HUES64 (cell line): ENCODE data around the gene TENM4.

ENCODE experiments used
- H3K27ac ChIP-seq: 2 replicates; pipeline ENCODE4 v1.7.0; 2013; ENCODE audit warnings: low read depth, low read length, inconsistent platforms
- H3K27me3 ChIP-seq: 2 replicates; pipeline ENCODE4 v1.6.1; 2013; ENCODE audit warnings: mild to moderate bottlenecking, low read length; ENCODE audit not compliant: insufficient read depth
- H3K36me3 ChIP-seq: 2 replicates; pipeline ENCODE4 v1.6.1; 2013; ENCODE audit warnings: mild to moderate bottlenecking, low read length; ENCODE audit not compliant: insufficient read depth
- H3K4me1 ChIP-seq: 2 replicates; pipeline ENCODE4 v1.6.1; 2013; ENCODE audit warnings: mild to moderate bottlenecking, low read length, moderate library complexity; ENCODE audit not compliant: insufficient read depth
- H3K4me3 ChIP-seq: 2 replicates; pipeline ENCODE4 v1.5.1; 2013; ENCODE audit warnings: mild to moderate bottlenecking, low read length, moderate library complexity
- H3K9ac ChIP-seq: 2 replicates; pipeline ENCODE4 v1.6.1; 2013; ENCODE audit warnings: mild to moderate bottlenecking, low read depth, low read length
- H3K9me3 ChIP-seq: 2 replicates; pipeline ENCODE4 v1.6.1; 2013; ENCODE audit warnings: low read depth, low read length; ENCODE audit not compliant: insufficient read depth
- WGBS: fragments of 150-250, 120-280 bp; methylation state at CpG from one replicate; pipeline ENCODE4 v1.1.7; 2013; ENCODE audit warnings: missing lambda C conversion rate; 5-methylcytosine and 5-hydroxymethylcytosine counted together

The TENM4 gene

GRCh38 chr11:78857688-78858087 is 583.1 kb downstream of the TENM4 start:
- Histone ChIP-seq H3K27me3 (no peaks in the 10 kb centered on the region), H3K9ac (no peak overlapping the region), H3K27ac (no peak overlapping the region), H3K36me3 (no peaks in the 10 kb centered on the region), H3K9me3 (no peaks in the 10 kb centered on the region), H3K4me3 (no peak overlapping the region), H3K4me1 (0 out of 2 replicates have a peak, but pooled peaks cover 3% of the 10 kb centered on the region)
- WGBS, result 80% methylated on average over 1 of the region's 2 CpGs

- Histone ChIP-seq H3K27ac (no peak overlapping the region), H3K4me3 (no peak overlapping the region), H3K9me3 (no peaks in the 10 kb centered on the region), H3K9ac (no peak overlapping the region), H3K4me1 (0 out of 2 replicates have a peak, but pooled peaks cover 3% of the 10 kb centered on the region), H3K27me3 (no peaks in the 10 kb centered on the region), H3K36me3 (no peaks in the 10 kb centered on the region)
- WGBS, result 91% methylated on average over 5 of the region's 5 CpGs
These were observed 584.6 kb downstream of the TENM4 start for GRCh38 chr11:78856211-78856610.

GRCh38 chr11:78855116-78855515 is 585.7 kb downstream of the TENM4 start:
- H3K36me3 ChIP-seq, result no peaks in the 10 kb centered on the region
- H3K9ac ChIP-seq, result no peak overlapping the region
- no peaks in the 10 kb centered on the region for H3K9me3 ChIP-seq
- H3K4me1 ChIP-seq, result 0 out of 2 replicates have a peak, but pooled peaks cover 3% of the 10 kb centered on the region
- no peaks in the 10 kb centered on the region for H3K27me3 ChIP-seq
- no peak overlapping the region for H3K27ac ChIP-seq
- no peak overlapping the region for H3K4me3 ChIP-seq

- Histone ChIP-seq H3K4me3 (no peak overlapping the region), H3K27me3 (no peaks in the 10 kb centered on the region), H3K9ac (no peak overlapping the region), H3K4me1 (0 out of 2 replicates have a peak, but pooled peaks cover 3% of the 10 kb centered on the region), H3K27ac (no peak overlapping the region), H3K36me3 (no peaks in the 10 kb centered on the region), H3K9me3 (no peaks in the 10 kb centered on the region)
- WGBS, result 92% methylated on average over 3 of the region's 3 CpGs
These were observed 587.3 kb downstream of the TENM4 start for GRCh38 chr11:78853521-78853920.

GRCh38 chr11:78851878-78852586 is 588.8 kb downstream of the TENM4 start:
- Histone ChIP-seq H3K27ac (no peak overlapping the region), H3K9me3 (no peaks in the 10 kb centered on the region), H3K4me1 (0 out of 2 replicates have a peak, but pooled peaks cover 3% of the 10 kb centered on the region), H3K36me3 (no peaks in the 10 kb centered on the region), H3K4me3 (no peak overlapping the region), H3K9ac (no peak overlapping the region), H3K27me3 (no peaks in the 10 kb centered on the region)
- WGBS, result 93% methylated on average over 7 of the region's 7 CpGs

GRCh38 chr11:78850078-78850477 is 590.8 kb downstream of the TENM4 start:
- no peak overlapping the region for H3K9ac ChIP-seq
- H3K27ac ChIP-seq, result no peak overlapping the region
- H3K9me3 ChIP-seq, result no peaks in the 10 kb centered on the region
- H3K27me3 ChIP-seq, result no peaks in the 10 kb centered on the region
- H3K4me3 ChIP-seq, result no peak overlapping the region
- H3K36me3 ChIP-seq, result no peaks in the 10 kb centered on the region
- WGBS, result 76% methylated on average over 2 of the region's 3 CpGs
- no peaks in the 10 kb centered on the region for H3K4me1 ChIP-seq

- H3K36me3 ChIP-seq, result no peaks in the 10 kb centered on the region
- 96% methylated on average over 5 of the region's 5 CpGs for WGBS
- no peak overlapping the region for H3K27ac ChIP-seq
- H3K9me3 ChIP-seq, result no peaks in the 10 kb centered on the region
- H3K4me1 ChIP-seq, result no peaks in the 10 kb centered on the region
- no peaks in the 10 kb centered on the region for H3K27me3 ChIP-seq
- H3K4me3 ChIP-seq, result no peak overlapping the region
- no peak overlapping the region for H3K9ac ChIP-seq
These were observed 594.6 kb downstream of the TENM4 start for GRCh38 chr11:78846269-78846668.

- H3K27ac ChIP-seq, result no peak overlapping the region
- H3K27me3 ChIP-seq, result no peaks in the 10 kb centered on the region
- H3K9ac ChIP-seq, result no peak overlapping the region
- no peaks in the 10 kb centered on the region for H3K9me3 ChIP-seq
- H3K4me3 ChIP-seq, result no peak overlapping the region
- H3K36me3 ChIP-seq, result no peaks in the 10 kb centered on the region
- WGBS, result 88% methylated on average over 1 of the region's 6 CpGs
- H3K4me1 ChIP-seq, result no peaks in the 10 kb centered on the region
These were observed 595.3 kb downstream of the TENM4 start for GRCh38 chr11:78845496-78845895.

GRCh38 chr11:78841456-78842060 is 599.3 kb downstream of the TENM4 start:
- no peaks in the 10 kb centered on the region for H3K9me3 ChIP-seq
- H3K36me3 ChIP-seq, result no peaks in the 10 kb centered on the region
- H3K27ac ChIP-seq, result no peak overlapping the region
- 72% methylated on average over 5 of the region's 5 CpGs for WGBS
- no peak overlapping the region for H3K4me3 ChIP-seq
- no peaks in the 10 kb centered on the region for H3K4me1 ChIP-seq
- no peaks in the 10 kb centered on the region for H3K27me3 ChIP-seq
- H3K9ac ChIP-seq, result no peak overlapping the region

GRCh38 chr11:78840623-78841022 is 600.2 kb downstream of the TENM4 start:
- WGBS, result 91% methylated on average over 4 of the region's 4 CpGs
- H3K27ac ChIP-seq, result no peak overlapping the region
- no peaks in the 10 kb centered on the region for H3K9me3 ChIP-seq
- no peaks in the 10 kb centered on the region for H3K4me1 ChIP-seq
- H3K36me3 ChIP-seq, result no peaks in the 10 kb centered on the region
- H3K9ac ChIP-seq, result no peak overlapping the region
- H3K4me3 ChIP-seq, result no peak overlapping the region
- H3K27me3 ChIP-seq, result no peaks in the 10 kb centered on the region

- no peak overlapping the region for H3K4me3 ChIP-seq
- H3K4me1 ChIP-seq, result no peaks in the 10 kb centered on the region
- no peaks in the 10 kb centered on the region for H3K9me3 ChIP-seq
- no peaks in the 10 kb centered on the region for H3K36me3 ChIP-seq
- WGBS, result 87% methylated on average over 3 of the region's 3 CpGs
- H3K27ac ChIP-seq, result no peak overlapping the region
- H3K27me3 ChIP-seq, result no peaks in the 10 kb centered on the region
- H3K9ac ChIP-seq, result no peak overlapping the region
These were observed 600.6 kb downstream of the TENM4 start for GRCh38 chr11:78840200-78840599.
